Chondrocyte (in vitro differentiated cells): ENCODE results near the gene HSD17B14. TPM values are rescaled to one million over a fixed set of nuclear protein-coding genes. Genes with fewer than 3 reads are reported as not detected.

Experiments
- DNase-seq: peaks from one replicate; pipeline ENCODE4 v3.0.0; 2021; ENCODE audit warnings: mixed read lengths, low spot score
- H3K27ac Mint-ChIP-seq: one replicate; pipeline ENCODE4 v1.8.0; 2021; ENCODE audit warnings: mild to moderate bottlenecking, moderate library complexity, mixed read lengths; ENCODE audit not compliant: unreplicated experiment
- H3K27me3 Mint-ChIP-seq: 2 replicates; pipeline ENCODE4 v1.8.0; 2021; ENCODE audit warnings: low read depth, mixed read lengths
- H3K36me3 Mint-ChIP-seq: 2 replicates; pipeline ENCODE4 v1.8.0; 2021; ENCODE audit warnings: low read depth, mixed read lengths
- H3K4me1 Mint-ChIP-seq: 2 replicates; pipeline ENCODE4 v1.8.0; 2021; ENCODE audit warnings: low read depth, mild to moderate bottlenecking, mixed read lengths
- H3K4me3 Mint-ChIP-seq: one replicate; pipeline ENCODE4 v1.8.0; 2021; ENCODE audit warnings: mild to moderate bottlenecking, moderate library complexity, mixed read lengths; ENCODE audit not compliant: unreplicated experiment
- H3K9me3 Mint-ChIP-seq: 2 replicates; pipeline ENCODE4 v1.8.0; 2021; ENCODE audit warnings: low read depth, mixed read lengths
- total RNA-seq: library from RNA; stranded (reverse); gene quantifications from 3 replicates; pipeline ENCODE4 v1.2.1, GENCODE V29; 2021
- TF ChIP-seq, protein P1 (sequence below): fragments of 200-600 bp; sonication (generic); IDR thresholded peaks from 2 replicates; pipeline ENCODE4 v1.5.0; 2021; ENCODE audit warnings: antibody characterized with exemption, mild to moderate bottlenecking, moderate library complexity

The HSD17B14 gene
- total RNA-seq, 1 donor from 2014 or later: 13.6 TPM

DNA sequence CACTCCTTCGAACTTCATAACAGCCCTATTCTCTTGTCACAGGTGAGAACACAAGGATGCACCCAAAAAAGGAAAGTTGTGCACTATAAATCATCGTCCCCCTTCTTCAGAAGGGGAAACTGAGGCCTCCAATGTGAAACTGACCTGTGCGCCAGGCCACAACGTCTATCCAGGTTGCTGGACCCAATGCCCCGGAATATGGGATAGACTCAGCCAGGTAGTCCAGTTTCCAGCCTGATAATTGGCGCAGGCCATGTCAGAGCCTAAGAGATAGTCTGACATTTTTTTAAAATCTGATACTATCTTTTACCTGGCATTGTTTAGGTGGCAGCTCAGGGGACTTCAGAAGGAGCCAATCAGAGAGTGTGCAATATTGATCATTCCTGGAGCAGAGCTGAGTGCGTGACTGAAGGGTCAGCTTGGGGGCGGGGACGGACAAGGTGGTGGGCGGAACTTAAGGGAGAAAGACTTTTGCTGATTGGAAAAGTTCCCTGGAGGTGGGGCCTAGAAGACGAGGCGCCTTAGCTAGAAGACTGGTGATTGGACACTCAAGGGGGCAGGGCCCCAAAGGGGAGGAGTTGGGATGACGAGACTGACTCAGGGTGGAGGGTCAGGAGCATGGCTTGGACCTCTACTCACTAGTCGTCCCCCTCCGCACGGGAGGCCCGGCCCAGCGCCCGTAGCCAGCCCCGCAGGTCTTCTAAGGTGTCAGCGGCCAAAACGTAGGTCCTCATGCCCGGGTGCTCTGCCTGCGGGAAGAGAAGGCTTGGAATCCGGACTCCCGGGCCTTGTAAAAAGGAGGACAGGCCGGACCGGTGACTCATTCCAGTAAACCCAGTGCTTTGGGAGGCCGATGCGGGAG lies 23.7 kb upstream of the HSD17B14 start:
- Mint-ChIP-seq H3K9me3 (no peaks in the 10 kb centered on the region), H3K36me3 (peaks cover 15% of the 10 kb centered on the region), H3K27me3 (no peaks in the 10 kb centered on the region), H3K27ac (no peak overlapping the region), H3K4me1 (no peaks in the 10 kb centered on the region), H3K4me3 (no peak overlapping the region)
- TF ChIP-seq, protein P1, sequence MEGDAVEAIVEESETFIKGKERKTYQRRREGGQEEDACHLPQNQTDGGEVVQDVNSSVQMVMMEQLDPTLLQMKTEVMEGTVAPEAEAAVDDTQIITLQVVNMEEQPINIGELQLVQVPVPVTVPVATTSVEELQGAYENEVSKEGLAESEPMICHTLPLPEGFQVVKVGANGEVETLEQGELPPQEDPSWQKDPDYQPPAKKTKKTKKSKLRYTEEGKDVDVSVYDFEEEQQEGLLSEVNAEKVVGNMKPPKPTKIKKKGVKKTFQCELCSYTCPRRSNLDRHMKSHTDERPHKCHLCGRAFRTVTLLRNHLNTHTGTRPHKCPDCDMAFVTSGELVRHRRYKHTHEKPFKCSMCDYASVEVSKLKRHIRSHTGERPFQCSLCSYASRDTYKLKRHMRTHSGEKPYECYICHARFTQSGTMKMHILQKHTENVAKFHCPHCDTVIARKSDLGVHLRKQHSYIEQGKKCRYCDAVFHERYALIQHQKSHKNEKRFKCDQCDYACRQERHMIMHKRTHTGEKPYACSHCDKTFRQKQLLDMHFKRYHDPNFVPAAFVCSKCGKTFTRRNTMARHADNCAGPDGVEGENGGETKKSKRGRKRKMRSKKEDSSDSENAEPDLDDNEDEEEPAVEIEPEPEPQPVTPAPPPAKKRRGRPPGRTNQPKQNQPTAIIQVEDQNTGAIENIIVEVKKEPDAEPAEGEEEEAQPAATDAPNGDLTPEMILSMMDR: no peak
- no peak for DNase-seq

DNA sequence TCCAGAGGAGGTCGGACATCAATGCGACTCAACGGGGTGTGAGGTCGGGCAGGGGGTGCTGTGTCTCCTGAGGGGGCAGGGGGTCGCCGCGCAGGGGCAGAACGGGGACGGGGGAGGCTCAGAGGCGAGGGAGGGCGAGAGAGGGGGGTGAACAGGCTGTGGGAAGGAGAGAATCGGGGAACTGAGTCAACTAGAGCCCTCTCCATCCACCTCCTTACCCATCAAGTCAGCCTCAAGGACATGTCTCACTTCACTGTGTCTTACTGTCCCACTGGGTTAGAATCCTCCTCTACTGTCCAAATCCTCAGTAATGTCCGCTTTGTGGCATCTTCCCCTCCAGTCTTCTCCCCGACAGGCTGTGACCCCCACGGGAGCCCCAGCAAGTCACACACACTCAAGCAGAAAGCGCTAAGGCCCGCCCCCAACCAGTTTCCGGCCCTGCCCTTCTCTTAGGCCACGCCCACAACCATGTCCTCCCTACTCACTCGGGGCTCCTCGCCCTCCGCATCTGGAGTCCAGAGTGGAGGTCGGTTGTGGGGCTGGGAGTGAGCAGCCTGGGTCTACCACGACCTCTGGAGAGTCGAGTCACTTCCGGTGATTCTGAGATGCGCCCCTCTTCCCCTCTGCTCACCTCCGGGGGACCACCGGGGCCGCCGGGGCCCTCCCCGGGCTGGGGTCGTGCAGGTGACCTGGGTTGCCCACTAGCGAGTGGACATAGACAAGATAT lies 22.9 kb upstream of the HSD17B14 start:
- DNase-seq: no peak
- H3K4me3 Mint-ChIP-seq: no peak overlapping the region

DNA sequence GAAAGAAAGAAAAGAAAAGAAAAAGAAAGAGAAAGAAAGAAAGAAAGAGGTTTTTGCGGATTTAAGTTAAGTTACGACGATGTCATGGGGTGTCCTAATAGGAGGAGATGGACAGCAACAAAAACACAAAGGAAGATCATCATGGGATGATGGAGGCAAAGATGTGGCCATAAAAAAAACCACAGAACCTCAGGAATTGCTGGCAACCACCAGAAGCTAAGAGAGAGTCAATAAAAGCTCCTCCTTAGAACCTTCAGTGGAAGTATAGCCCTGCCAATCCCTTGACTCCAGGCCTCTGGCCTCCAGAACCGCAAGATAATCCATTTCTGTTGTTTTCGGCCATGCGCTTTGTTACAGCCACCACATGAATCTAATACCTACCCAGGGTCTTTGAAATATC lies 20.6 kb upstream of the HSD17B14 start:
- H3K4me1 Mint-ChIP-seq: no peaks in the 10 kb centered on the region
- DNase-seq: no peak
- no peak overlapping the region for H3K4me3 Mint-ChIP-seq
- no peak overlapping the region for H3K27ac Mint-ChIP-seq
- TF ChIP-seq, protein P1: no peak
- peaks cover 7% of the 10 kb centered on the region for H3K36me3 Mint-ChIP-seq
- no peaks in the 10 kb centered on the region for H3K9me3 Mint-ChIP-seq
- H3K27me3 Mint-ChIP-seq: no peaks in the 10 kb centered on the region

More for the DNA sequence above, 22.9 kb upstream of the HSD17B14 start:
- no peaks in the 10 kb centered on the region for H3K9me3 Mint-ChIP-seq
- H3K4me1 Mint-ChIP-seq: no peaks in the 10 kb centered on the region
- H3K27me3 Mint-ChIP-seq: no peaks in the 10 kb centered on the region
- TF ChIP-seq, protein P1: no peak
- no peak overlapping the region for H3K27ac Mint-ChIP-seq
- peaks cover 10% of the 10 kb centered on the region for H3K36me3 Mint-ChIP-seq

DNA sequence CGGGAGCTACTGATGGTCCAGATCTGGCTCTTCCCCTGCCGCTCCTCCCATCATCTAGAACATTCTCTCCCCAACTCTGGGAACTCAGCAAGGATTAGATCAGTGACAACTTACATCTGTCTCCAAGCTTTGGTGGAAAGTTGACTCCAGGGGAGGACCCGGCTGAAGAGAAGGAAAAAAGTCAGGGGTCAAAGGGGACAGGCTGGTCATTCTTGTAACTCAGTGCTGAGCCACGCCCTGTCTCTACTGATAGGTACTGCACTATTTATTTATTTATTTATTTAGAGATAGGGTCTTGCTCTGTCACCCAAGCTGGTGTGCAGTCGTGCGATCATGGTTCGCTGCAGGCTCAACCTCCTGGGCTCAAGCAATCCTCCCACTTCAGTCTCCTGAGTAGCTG lies 17.8 kb upstream of the HSD17B14 start:
- H3K27me3 Mint-ChIP-seq: no peaks in the 10 kb centered on the region

DNA sequence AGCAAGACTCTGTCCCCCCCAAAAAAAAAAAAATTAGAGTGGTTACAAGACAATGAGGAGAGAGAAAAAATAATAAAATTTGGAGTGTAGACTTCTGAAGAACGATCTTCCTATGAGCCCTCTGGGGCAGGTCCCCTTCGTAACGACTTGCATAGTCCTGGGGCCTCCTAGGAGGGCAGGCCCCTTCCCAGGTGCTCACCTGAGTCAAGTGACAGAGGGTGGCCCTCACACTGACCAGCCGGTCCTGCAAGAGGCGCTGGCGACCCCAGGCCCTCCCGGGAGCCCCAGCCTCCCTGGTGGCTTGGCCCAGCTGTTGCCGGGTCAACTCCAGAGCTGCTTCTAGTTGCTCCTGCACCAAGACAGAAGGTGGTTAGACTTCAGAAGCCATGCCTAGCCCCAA lies 17.2 kb upstream of the HSD17B14 start:
- Mint-ChIP-seq H3K27me3 (no peaks in the 10 kb centered on the region), H3K36me3 (peaks cover 3% of the 10 kb centered on the region), H3K4me3 (no peak overlapping the region), H3K27ac (no peak overlapping the region), H3K9me3 (no peaks in the 10 kb centered on the region), H3K4me1 (no peaks in the 10 kb centered on the region)
- DNase-seq: no peak
- TF ChIP-seq, protein P1: no peak

More for the DNA sequence above, 17.8 kb upstream of the HSD17B14 start:
- no peak for DNase-seq
- Mint-ChIP-seq H3K27ac (no peak overlapping the region), H3K4me3 (no peak overlapping the region), H3K9me3 (no peaks in the 10 kb centered on the region), H3K36me3 (peaks cover 2% of the 10 kb centered on the region), H3K4me1 (no peaks in the 10 kb centered on the region)
- TF ChIP-seq, protein P1: no peak
